SU-DHL-6 (cell line): ENCODE measurements around the gene OR5B21.

Experiments used
- EZH2phosphoT487 ChIP-seq: fragments of 200-600 bp; sonication (generic), shearing (Covaris generic); conservative IDR thresholded peaks from 2 replicates; pipeline ENCODE4 v1.6.1; 2018; ENCODE audit warnings: mild to moderate bottlenecking, antibody characterized with exemption, low read length, moderate library complexity, mixed read lengths
- TF ChIP-seq, protein P1 (sequence below): fragments of 200-600 bp; sonication (generic); IDR thresholded peaks from one replicate; pipeline ENCODE4 v1.5.1; 2017; ENCODE audit warnings: antibody characterized with exemption, mild to moderate bottlenecking, low read length, moderate library complexity; ENCODE audit not compliant: insufficient read depth, poor library complexity, severe bottlenecking

DNA sequence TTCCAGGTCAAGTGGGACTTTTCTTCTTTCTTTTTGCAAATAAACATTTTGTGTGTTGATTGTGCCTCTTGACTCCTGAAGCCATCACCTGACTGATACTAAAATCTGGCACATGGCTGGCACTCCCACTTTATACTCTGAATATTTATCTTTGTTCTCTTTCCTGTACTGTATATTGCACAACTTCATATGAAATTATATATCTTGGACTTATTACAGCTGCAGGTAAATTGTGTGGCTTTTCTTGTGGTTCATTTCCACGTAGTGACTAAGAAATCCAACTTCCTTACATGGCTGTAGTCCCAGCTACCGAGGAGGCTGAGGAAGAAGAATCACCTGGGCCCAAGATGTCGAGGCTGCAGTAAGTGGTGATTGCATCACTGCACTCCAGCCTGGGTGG, 42.2 kb downstream of the OR5B21 start:
- TF ChIP-seq EZH2phosphoT487: no peak
- TF ChIP-seq, protein P1, sequence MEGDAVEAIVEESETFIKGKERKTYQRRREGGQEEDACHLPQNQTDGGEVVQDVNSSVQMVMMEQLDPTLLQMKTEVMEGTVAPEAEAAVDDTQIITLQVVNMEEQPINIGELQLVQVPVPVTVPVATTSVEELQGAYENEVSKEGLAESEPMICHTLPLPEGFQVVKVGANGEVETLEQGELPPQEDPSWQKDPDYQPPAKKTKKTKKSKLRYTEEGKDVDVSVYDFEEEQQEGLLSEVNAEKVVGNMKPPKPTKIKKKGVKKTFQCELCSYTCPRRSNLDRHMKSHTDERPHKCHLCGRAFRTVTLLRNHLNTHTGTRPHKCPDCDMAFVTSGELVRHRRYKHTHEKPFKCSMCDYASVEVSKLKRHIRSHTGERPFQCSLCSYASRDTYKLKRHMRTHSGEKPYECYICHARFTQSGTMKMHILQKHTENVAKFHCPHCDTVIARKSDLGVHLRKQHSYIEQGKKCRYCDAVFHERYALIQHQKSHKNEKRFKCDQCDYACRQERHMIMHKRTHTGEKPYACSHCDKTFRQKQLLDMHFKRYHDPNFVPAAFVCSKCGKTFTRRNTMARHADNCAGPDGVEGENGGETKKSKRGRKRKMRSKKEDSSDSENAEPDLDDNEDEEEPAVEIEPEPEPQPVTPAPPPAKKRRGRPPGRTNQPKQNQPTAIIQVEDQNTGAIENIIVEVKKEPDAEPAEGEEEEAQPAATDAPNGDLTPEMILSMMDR: no peak
